Measurements from ENCODE around the gene DNAJA4. TPM values are rescaled to one million over a fixed set of nuclear protein-coding genes. Genes with fewer than 3 reads are reported as not detected.
A peak's percentile ranks its signal among the peaks of the same experiment; 100 is the strongest.

Gene DNAJA4
- total and polyA plus RNA-seq, 9 of the 15 experiments (the other 6 are each of a cell fraction or from before 2014, with no cell fraction given), result 0.11 to 1.0 (median 0.16) TPM; not detected in 4

DNA sequence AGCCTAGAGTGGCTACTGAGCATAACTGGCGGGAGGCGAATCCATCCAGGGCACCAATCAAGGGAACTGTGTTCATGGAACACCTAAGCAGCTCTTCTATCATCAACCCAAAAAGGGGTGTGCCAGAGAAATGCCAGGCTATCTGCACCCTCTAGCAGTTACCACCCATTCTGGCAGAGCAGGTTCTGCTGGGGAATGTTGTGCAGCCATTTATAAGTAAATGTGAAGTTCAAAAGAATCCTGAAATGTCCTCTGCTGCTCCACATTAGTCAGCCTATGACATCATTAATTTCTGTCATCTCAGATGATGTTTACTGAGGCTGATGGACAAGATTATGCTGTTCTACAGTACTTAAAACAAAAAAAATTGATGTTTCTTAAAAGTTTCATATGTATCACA is 27.3 kb downstream of the DNAJA4 start (continued):
- TF ChIP-seq SRSF7 (optimal IDR thresholded peaks at IDR 0.05; ENCODE audit: low read depth, low read length) (no peak), MEIS2 (IDR thresholded peaks at IDR 0.05; ENCODE audit: partially characterized antibody) (peak; percentile 40), ZNF695 (CRISPR knock-in tag; IDR thresholded peaks at IDR 0.05) (no peak), JUND (IDR thresholded peaks at IDR 0.05; ENCODE audit: borderline replicate concordance, low read depth, low read length) (no peak), JUND (tag; IDR thresholded peaks at IDR 0.05; ENCODE audit: borderline replicate concordance, low read depth, low read length) (peak; percentile 48; the same call in 2 of the 3 replicates), EP400 (IDR thresholded peaks at IDR 0.05) (no peak), FOXA3 (CRISPR knock-in tag; conservative IDR thresholded peaks at IDR 0.05 in 1 of 2, IDR thresholded peaks at IDR 0.05 in 1 of 2) (peak; percentile 58 to 69; a peak in 3 of 4 replicates), ATF7 (IDR thresholded peaks at IDR 0.05) (peak; percentile 77), XRCC3 (IDR thresholded peaks at IDR 0.05) (no peak), OTX1 (CRISPR knock-in tag; IDR thresholded peaks at IDR 0.05) (no peak), GATAD2A (IDR thresholded peaks at IDR 0.05) (no peak)
- TF ChIP-seq, protein P1, sequence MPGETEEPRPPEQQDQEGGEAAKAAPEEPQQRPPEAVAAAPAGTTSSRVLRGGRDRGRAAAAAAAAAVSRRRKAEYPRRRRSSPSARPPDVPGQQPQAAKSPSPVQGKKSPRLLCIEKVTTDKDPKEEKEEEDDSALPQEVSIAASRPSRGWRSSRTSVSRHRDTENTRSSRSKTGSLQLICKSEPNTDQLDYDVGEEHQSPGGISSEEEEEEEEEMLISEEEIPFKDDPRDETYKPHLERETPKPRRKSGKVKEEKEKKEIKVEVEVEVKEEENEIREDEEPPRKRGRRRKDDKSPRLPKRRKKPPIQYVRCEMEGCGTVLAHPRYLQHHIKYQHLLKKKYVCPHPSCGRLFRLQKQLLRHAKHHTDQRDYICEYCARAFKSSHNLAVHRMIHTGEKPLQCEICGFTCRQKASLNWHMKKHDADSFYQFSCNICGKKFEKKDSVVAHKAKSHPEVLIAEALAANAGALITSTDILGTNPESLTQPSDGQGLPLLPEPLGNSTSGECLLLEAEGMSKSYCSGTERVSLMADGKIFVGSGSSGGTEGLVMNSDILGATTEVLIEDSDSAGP (CRISPR knock-in tag; IDR thresholded peaks at IDR 0.05), result no peak
- TF ChIP-seq, protein P2, sequence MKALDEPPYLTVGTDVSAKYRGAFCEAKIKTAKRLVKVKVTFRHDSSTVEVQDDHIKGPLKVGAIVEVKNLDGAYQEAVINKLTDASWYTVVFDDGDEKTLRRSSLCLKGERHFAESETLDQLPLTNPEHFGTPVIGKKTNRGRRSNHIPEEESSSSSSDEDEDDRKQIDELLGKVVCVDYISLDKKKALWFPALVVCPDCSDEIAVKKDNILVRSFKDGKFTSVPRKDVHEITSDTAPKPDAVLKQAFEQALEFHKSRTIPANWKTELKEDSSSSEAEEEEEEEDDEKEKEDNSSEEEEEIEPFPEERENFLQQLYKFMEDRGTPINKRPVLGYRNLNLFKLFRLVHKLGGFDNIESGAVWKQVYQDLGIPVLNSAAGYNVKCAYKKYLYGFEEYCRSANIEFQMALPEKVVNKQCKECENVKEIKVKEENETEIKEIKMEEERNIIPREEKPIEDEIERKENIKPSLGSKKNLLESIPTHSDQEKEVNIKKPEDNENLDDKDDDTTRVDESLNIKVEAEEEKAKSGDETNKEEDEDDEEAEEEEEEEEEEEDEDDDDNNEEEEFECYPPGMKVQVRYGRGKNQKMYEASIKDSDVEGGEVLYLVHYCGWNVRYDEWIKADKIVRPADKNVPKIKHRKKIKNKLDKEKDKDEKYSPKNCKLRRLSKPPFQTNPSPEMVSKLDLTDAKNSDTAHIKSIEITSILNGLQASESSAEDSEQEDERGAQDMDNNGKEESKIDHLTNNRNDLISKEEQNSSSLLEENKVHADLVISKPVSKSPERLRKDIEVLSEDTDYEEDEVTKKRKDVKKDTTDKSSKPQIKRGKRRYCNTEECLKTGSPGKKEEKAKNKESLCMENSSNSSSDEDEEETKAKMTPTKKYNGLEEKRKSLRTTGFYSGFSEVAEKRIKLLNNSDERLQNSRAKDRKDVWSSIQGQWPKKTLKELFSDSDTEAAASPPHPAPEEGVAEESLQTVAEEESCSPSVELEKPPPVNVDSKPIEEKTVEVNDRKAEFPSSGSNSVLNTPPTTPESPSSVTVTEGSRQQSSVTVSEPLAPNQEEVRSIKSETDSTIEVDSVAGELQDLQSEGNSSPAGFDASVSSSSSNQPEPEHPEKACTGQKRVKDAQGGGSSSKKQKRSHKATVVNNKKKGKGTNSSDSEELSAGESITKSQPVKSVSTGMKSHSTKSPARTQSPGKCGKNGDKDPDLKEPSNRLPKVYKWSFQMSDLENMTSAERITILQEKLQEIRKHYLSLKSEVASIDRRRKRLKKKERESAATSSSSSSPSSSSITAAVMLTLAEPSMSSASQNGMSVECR (CRISPR knock-in tag; IDR thresholded peaks at IDR 0.05), result no peak
- TF ChIP-seq, protein P3, sequence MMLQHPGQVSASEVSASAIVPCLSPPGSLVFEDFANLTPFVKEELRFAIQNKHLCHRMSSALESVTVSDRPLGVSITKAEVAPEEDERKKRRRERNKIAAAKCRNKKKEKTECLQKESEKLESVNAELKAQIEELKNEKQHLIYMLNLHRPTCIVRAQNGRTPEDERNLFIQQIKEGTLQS (IDR thresholded peaks at IDR 0.05), result peak; percentile 73
- TF ChIP-seq, protein P3 (CRISPR knock-in tag; conservative IDR thresholded peaks at IDR 0.05), result no peak

All from K562 (cell line).